ENCODE data around the gene KIF18B. TPM values are rescaled to one million over a fixed set of nuclear protein-coding genes. Genes with fewer than 3 reads are reported as not detected.

The KIF18B gene
- total RNA-seq, 1 donor, result 0.72 TPM

DNA sequence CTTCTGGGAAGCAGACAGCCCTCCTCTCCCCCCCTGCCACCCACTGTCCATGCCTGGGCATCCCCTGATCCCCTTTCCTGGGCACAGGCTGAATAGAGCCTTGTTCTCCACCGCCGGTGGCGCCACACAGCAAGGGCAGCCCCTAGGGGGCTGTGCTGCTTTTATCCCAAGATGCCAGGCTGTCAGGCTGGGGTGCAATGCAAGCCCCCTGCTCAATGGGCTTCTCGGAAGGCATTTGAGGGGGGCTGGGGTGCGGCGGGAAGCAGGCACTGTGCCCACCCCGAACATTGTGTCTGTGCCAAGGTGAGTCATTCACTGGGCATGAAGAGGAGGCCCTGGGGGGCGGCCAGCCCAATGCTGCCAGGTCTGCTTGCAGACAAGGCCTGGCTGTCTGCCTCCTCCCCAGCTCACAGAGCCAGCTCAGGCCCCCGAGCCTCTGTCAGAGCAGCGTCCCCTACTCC, 30.8 kb downstream of the KIF18B start:
- Histone ChIP-seq H2AFZ (ENCODE audit: low read length) (no peak overlapping the region), H3K36me3 (ENCODE audit: insufficient read depth, low read length) (no peaks in the 10 kb centered on the region), H3K27ac (ENCODE audit: low read depth, low read length) (no peak overlapping the region), H3K79me2 (ENCODE audit: insufficient read depth, low read length) (no peaks in the 10 kb centered on the region), H4K20me1 (ENCODE audit: insufficient read depth, low read length) (no peaks in the 10 kb centered on the region), H3K4me3 (ENCODE audit: insufficient read depth, low read length) (no peak overlapping the region), H3K4me2 (ENCODE audit: insufficient read depth, low read length) (no peak overlapping the region), H3K4me1 (ENCODE audit: insufficient read depth, low read length) (peaks cover 10% of the 10 kb centered on the region), H3K9me3 (ENCODE audit: low read depth, low read length) (no peaks in the 10 kb centered on the region), H3K27me3 (ENCODE audit: insufficient read depth, low read length) (peaks cover 3% of the 10 kb centered on the region)
- TF ChIP-seq CTCF (IDR thresholded peaks at IDR 0.05; ENCODE audit: extremely low read depth, low read depth, low read length), result no peak
- peak; percentile 88 for DNase-seq (ENCODE audit: insufficient read length, low spot score, missing footprints)

DNA sequence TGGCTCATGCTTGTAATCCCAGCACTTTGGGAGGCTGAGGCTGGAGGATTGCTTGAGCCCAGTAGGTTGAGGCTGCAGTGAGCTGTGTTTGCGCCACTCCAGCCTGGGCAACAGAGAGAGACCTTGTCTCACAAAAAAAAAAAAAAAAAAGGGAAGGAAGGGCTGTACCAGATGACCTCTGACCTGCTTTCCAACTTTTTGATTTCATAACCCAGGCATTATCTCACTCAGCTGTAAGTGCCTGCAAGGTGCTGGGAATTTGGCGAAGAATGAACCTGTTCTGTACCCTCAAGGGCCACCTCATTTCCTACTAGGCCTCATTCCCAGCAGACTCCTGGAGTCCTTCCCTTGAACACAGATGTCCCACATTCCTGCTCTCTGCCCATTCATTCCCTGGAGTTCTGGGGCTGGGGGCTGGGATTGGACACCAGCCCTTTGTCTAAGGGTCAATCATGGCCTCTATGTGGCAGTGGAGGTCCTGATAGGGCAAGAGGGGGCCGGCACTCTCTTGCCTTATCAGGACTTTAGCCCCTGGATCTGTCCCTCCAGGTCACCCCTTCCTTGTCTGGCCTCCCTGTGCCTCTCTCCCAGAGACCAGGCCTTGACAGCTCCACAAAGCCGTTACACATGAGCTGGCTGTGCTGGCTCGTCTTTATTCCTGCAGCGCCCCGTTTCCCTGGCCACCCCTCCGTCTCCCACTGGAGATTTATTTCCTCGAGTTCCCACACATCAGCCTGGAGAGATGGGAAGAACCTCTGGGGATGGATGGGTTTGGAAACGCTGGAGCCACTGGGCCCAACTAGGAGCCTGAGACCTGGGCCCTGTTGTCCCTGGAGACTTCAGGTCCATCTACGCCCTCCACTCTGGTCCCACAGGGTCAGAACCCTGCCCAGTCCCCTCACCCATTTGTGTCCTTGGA, 31.5 kb downstream of the KIF18B start:
- TF ChIP-seq CTCF (IDR thresholded peaks at IDR 0.05; ENCODE audit: extremely low read depth, low read depth, low read length), result no peak
- Histone ChIP-seq H3K27ac (ENCODE audit: low read depth, low read length) (no peak overlapping the region), H4K20me1 (ENCODE audit: insufficient read depth, low read length) (no peaks in the 10 kb centered on the region), H3K36me3 (ENCODE audit: insufficient read depth, low read length) (no peaks in the 10 kb centered on the region), H3K9me3 (ENCODE audit: low read depth, low read length) (no peaks in the 10 kb centered on the region), H3K4me2 (ENCODE audit: insufficient read depth, low read length) (no peak overlapping the region), H3K4me3 (ENCODE audit: insufficient read depth, low read length) (no peak overlapping the region), H3K4me1 (ENCODE audit: insufficient read depth, low read length) (peaks cover 10% of the 10 kb centered on the region), H3K27me3 (ENCODE audit: insufficient read depth, low read length) (peaks cover 3% of the 10 kb centered on the region), H3K79me2 (ENCODE audit: insufficient read depth, low read length) (no peaks in the 10 kb centered on the region), H2AFZ (ENCODE audit: low read length) (no peak overlapping the region)
- DNase-seq (ENCODE audit: insufficient read length, low spot score, missing footprints), result peak; percentile 88

- Histone ChIP-seq H3K4me3 (ENCODE audit: insufficient read depth, low read length) (no peak within 1 kb of the TSS), H3K27ac (ENCODE audit: low read depth, low read length) (no peak within 1 kb of the TSS), H3K4me2 (ENCODE audit: insufficient read depth, low read length) (no peak within 1 kb of the TSS), H3K27me3 (ENCODE audit: insufficient read depth, low read length) (peaks cover 3% of the 10 kb centered on the region), H2AFZ (ENCODE audit: low read length) (no peak within 1 kb of the TSS), H3K4me1 (ENCODE audit: insufficient read depth, low read length) (peaks cover 14% of the 10 kb centered on the region), H3K9me3 (ENCODE audit: low read depth, low read length) (no peaks in the 10 kb centered on the region), H4K20me1 (ENCODE audit: insufficient read depth, low read length) (no peaks in the 10 kb centered on the region), H3K79me2 (ENCODE audit: insufficient read depth, low read length) (no peaks in the 10 kb centered on the region), H3K36me3 (ENCODE audit: insufficient read depth, low read length) (no peaks in the 10 kb centered on the region)
- TF ChIP-seq CTCF (IDR thresholded peaks at IDR 0.05; ENCODE audit: extremely low read depth, low read depth, low read length), result no peak
- peak; percentile 38 for DNase-seq (ENCODE audit: insufficient read length, low spot score, missing footprints)
Measured at GRCh38 chr17:44915321-44915726, 32.2 kb downstream of the KIF18B start, which contains the start of gene GFAP. GFAP (minus strand) TSS chr17:44915500; CDS start chr17:44915486, 14 bp downstream.

DNA sequence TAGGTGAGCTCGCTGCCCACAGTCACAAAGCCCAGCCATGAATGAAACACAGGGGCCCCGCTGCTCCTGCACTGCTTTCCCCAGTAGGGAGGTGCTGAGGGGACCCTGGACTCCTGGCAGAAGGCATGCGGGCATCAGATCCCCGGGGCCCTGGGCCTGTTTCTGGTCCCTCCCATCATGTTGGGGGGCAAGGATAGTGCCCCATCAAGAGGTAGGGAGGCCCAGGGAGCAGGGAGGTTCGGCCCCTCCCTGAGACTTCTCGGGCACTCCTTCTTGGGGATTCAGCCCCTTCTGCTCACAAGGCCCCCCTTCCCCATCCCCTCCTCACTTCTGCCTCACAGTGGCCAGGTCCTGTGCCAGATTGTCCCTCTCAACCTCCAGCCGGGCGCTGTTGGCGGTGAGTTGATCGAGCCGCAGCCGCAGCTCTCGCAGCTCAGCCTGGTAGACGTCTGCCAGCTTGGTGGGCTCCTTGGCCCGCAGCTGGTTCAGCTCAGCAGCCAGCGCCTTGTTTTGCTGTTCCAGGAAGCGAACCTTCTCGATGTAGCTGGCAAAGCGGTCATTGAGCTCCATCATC, 32.8 kb downstream of the KIF18B start:
- Histone ChIP-seq H3K4me1 (ENCODE audit: insufficient read depth, low read length) (peaks cover 19% of the 10 kb centered on the region), H2AFZ (ENCODE audit: low read length) (no peak overlapping the region), H3K79me2 (ENCODE audit: insufficient read depth, low read length) (no peaks in the 10 kb centered on the region), H3K27ac (ENCODE audit: low read depth, low read length) (no peak overlapping the region), H3K9me3 (ENCODE audit: low read depth, low read length) (no peaks in the 10 kb centered on the region), H3K27me3 (ENCODE audit: insufficient read depth, low read length) (peaks cover 3% of the 10 kb centered on the region), H3K4me2 (ENCODE audit: insufficient read depth, low read length) (no peak overlapping the region), H4K20me1 (ENCODE audit: insufficient read depth, low read length) (no peaks in the 10 kb centered on the region), H3K36me3 (ENCODE audit: insufficient read depth, low read length) (no peaks in the 10 kb centered on the region), H3K4me3 (ENCODE audit: insufficient read depth, low read length) (no peak overlapping the region)
- DNase-seq (ENCODE audit: insufficient read length, low spot score, missing footprints), result peak; percentile 58
- TF ChIP-seq CTCF (IDR thresholded peaks at IDR 0.05; ENCODE audit: extremely low read depth, low read depth, low read length), result no peak

All from osteoblast (primary cell).